Thyroid gland (tissue), 4 donors: ENCODE measurements around the gene DDX56. TPM values are rescaled to one million over a fixed set of nuclear protein-coding genes. Genes with fewer than 3 reads are reported as not detected.

Experiments used
- DNase-seq, 2 donors: peaks; one replicate each; pipeline ENCODE4 v3.0.0-alpha.2; 2019
- H3K27ac ChIP-seq, 3 donors: fragments of 200-600 bp; sonication (generic); 1 replicate in 2 of 3; 2 replicates in 1 of 3; pipeline ENCODE4 v1.5.1; 2016 to 2019; ENCODE audit warnings: mild to moderate bottlenecking in 1 of 3, moderate library complexity in 1 of 3
- H3K27me3 ChIP-seq: fragments of 200-600 bp; sonication (generic); one replicate; pipeline ENCODE4 v1.5.1; 2019
- H3K36me3 ChIP-seq, 2 donors: fragments of 200-600 bp; sonication (generic); one replicate each; pipeline ENCODE4 v1.5.1; 2016 to 2019
- H3K4me1 ChIP-seq, 2 donors: fragments of 200-600 bp; sonication (generic); one replicate each; pipeline ENCODE4 v1.5.1; 2017 to 2019
- H3K4me3 ChIP-seq, 3 donors: fragments of 200-600 bp; sonication (generic); replicated peaks in 1 of 3; 1 replicate in 2 of 3; 2 replicates in 1 of 3; pipeline ENCODE4 v1.5.1; 2016; ENCODE audit warnings: mild to moderate bottlenecking in 1 of 3
- H3K9me3 ChIP-seq: fragments of 200-600 bp; sonication (generic); one replicate; pipeline ENCODE4 v1.5.1; 2017
- POLR2A ChIP-seq, 2 donors: fragments of 450-650 bp; IDR thresholded peaks; one replicate each; pipeline ENCODE4 v1.6.1; 2017; ENCODE audit warnings: antibody characterized with exemption in 2 of 2, mild to moderate bottlenecking in 2 of 2, moderate library complexity in 1 of 2
- WGBS, 2 donors: methylation state at CpG; one replicate each; pipeline ENCODE4 v1.1.5; 2017; 5-methylcytosine and 5-hydroxymethylcytosine counted together
- intact Hi-C: fragments of 100-400 bp; cut with DNase I; formaldehyde crosslinking; loops from one replicate; pipeline ENCODE4 v1.15.1; 2023
- total RNA-seq, 4 donors: library from RNA; depleted of rRNA; stranded (reverse); fragments of >200 nt; gene quantifications; one replicate each; pipeline ENCODE4 v1.2.3, GENCODE V29; 2016
- TF ChIP-seq, protein P1 (sequence below), 6 experiments: fragments of 200-600 bp in 3 of 6; fragments of 450-650 bp in 3 of 6; sonication (generic) in 3 of 6; IDR thresholded peaks; one replicate each; pipeline ENCODE4 v1.5.1; 2016 to 2019; ENCODE audit warnings: antibody characterized with exemption in 6 of 6, mild to moderate bottlenecking in 2 of 6, inconsistent platforms in 1 of 6, moderate library complexity in 1 of 6

DDX56 gene
- total RNA-seq, 4 donors from 2014 or later, result 47.3 to 77.3 (median 62.1) TPM

DNA sequence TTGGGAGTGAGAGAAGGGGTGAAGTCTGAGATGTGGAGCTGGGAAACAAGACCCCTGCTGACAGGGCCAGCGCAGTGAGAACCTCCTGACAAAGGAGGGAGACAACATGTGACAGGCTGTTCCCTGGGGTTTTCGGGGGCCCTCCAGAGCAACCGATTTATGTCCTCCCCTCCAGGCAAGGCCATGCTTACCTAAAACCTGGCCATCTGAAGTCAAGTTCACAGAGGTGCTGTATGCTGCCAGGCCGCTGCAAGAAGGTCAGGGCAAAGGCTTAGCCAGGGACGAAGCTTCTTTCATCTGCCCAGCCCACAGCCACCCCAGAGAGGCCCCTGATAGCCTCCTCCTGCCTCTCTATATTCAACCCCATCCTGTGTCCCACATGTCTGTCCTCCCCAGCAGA is 53.1 kb downstream of the DDX56 start:
- Histone ChIP-seq H3K36me3 (no peaks in the 10 kb centered on the region), H3K27ac (no peak overlapping the region), H3K4me3 (no peak overlapping the region), H3K27me3 (no peaks in the 10 kb centered on the region), H3K9me3 (no peaks in the 10 kb centered on the region), H3K4me1 (no peaks in the 10 kb centered on the region)
- intact Hi-C loops, result no loop called here
- 91 to 92% methylated on average over 5 of the region's 5 CpGs for WGBS, 2 donors
- DNase-seq, result no peak
- no peak for TF ChIP-seq POLR2A (IDR thresholded peaks at IDR 0.05)

DNA sequence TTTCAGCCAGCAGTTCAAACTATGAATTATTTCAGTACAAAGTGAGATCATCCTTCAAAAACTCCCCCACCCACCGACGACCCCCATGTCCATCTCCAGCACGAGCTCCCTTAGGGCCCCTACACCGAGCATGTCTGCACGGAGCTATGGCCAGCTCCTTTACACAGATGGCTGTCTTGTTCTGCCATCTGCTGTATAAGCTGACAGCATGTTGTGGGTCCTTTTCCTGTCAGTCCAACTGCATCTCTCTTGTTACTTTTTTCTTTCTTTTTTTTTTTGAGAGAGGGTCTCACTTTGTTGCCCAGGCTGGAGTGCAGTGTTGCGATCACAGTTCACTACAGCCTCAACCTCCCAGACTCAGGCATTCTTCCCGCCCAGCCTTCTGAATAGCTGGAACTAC is 54.2 kb downstream of the DDX56 start:
- DNase-seq, result no peak
- TF ChIP-seq, protein P1, sequence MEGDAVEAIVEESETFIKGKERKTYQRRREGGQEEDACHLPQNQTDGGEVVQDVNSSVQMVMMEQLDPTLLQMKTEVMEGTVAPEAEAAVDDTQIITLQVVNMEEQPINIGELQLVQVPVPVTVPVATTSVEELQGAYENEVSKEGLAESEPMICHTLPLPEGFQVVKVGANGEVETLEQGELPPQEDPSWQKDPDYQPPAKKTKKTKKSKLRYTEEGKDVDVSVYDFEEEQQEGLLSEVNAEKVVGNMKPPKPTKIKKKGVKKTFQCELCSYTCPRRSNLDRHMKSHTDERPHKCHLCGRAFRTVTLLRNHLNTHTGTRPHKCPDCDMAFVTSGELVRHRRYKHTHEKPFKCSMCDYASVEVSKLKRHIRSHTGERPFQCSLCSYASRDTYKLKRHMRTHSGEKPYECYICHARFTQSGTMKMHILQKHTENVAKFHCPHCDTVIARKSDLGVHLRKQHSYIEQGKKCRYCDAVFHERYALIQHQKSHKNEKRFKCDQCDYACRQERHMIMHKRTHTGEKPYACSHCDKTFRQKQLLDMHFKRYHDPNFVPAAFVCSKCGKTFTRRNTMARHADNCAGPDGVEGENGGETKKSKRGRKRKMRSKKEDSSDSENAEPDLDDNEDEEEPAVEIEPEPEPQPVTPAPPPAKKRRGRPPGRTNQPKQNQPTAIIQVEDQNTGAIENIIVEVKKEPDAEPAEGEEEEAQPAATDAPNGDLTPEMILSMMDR (IDR thresholded peaks at IDR 0.05), result no peak
- no peak for TF ChIP-seq POLR2A (IDR thresholded peaks at IDR 0.05)
- intact Hi-C loops, result no loop called here
- Histone ChIP-seq H3K9me3 (no peaks in the 10 kb centered on the region), H3K36me3 (no peaks in the 10 kb centered on the region), H3K4me1 (no peaks in the 10 kb centered on the region), H3K4me3 (no peak overlapping the region), H3K27me3 (no peaks in the 10 kb centered on the region), H3K27ac (no peak overlapping the region)
- 78 to 84% methylated on average over 7 of the region's 7 CpGs for WGBS, 2 donors

DNA sequence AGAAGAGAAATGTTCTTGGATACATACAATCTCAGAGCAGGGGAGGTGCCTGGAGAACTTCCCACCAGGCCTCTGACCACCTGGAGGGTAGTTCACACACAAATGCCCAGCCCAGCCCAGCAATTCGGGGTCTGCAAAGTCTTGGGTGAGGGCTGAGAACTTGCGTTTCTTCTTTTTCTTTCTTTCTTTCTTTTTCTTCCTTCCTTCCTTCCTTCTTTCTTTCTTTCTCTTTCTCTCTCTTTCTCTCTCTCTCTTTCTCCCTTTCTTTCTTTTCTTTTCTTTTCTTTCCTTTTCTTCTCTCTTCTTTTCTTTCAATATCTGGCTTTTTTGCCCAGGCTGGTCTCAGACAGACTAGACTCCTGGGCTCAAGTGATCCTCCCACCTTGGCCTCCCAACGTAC is 54.9 kb downstream of the DDX56 start:
- Histone ChIP-seq H3K27me3 (no peaks in the 10 kb centered on the region), H3K4me3 (no peak overlapping the region), H3K4me1 (no peaks in the 10 kb centered on the region), H3K27ac (no peak overlapping the region), H3K9me3 (no peaks in the 10 kb centered on the region), H3K36me3 (no peaks in the 10 kb centered on the region)
- no peak for DNase-seq
- WGBS, 2 donors, result 73 to 84% methylated on average over 3 of the region's 3 CpGs
- no peak for TF ChIP-seq POLR2A (IDR thresholded peaks at IDR 0.05)
- TF ChIP-seq, protein P1 (IDR thresholded peaks at IDR 0.05), result no peak
- intact Hi-C loops, result no loop called here

DNA sequence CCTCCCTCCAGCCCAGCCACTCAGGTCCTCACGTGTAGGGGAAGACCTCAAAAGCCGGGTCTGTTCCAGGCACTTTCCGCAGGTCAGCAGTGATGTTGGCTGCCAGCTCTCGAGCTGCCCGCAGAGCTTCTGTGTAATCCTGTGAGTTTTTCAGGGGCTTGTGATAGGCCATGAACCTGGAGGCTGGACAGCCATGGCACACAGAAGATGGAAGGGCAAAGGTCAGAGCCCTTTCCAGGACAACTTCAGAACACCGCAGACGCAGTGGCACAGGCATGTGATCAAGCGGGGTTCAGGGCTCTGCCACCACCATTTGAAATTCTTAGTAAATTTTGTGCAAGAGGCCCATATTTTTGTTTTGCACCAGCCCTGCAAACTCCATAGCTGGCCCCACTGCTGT is 56.5 kb downstream of the DDX56 start:
- intact Hi-C loops, result no loop called here
- DNase-seq, result no peak
- WGBS, 2 donors, result 91 to 97% methylated on average over 6 to 8 of the region's 8 CpGs
- Histone ChIP-seq H3K9me3 (no peaks in the 10 kb centered on the region), H3K27ac (no peak overlapping the region), H3K4me3 (no peak overlapping the region), H3K27me3 (no peaks in the 10 kb centered on the region), H3K36me3 (no peaks in the 10 kb centered on the region), H3K4me1 (no peaks in the 10 kb centered on the region)
- TF ChIP-seq, protein P1 (IDR thresholded peaks at IDR 0.05), result no peak
- TF ChIP-seq POLR2A (IDR thresholded peaks at IDR 0.05), result no peak

Other genes starting within 250 kb of the DDX56 start
- gene CAMK2B, start 248.3 kb downstream of the DDX56 start, total RNA-seq, result 10 to 100 TPM in 3 of 4 donors, 1 to 10 TPM in 1; 7.0 to 19.3 (median 18.5) TPM
- 10 to 100 TPM; 41.4 to 76.9 (median 52.0) TPM for gene NUDCD3, start 83.2 kb downstream of the DDX56 start, total RNA-seq
- gene NPC1L1, start 32.6 kb downstream of the DDX56 start, total RNA-seq, result not detected
- 100 to 1,000 TPM; 240 to 522 (median 435) TPM for gene TMED4, start 8.3 kb upstream of the DDX56 start, total RNA-seq
- gene OGDH, start 32.7 kb upstream of the DDX56 start, total RNA-seq, result 100 to 1,000 TPM; 108 to 325 (median 201) TPM
- 10 to 100 TPM; 43.1 to 57.7 (median 49.8) TPM for gene ZMIZ2, start 174.9 kb upstream of the DDX56 start, total RNA-seq
- gene PPIA, start 222.8 kb upstream of the DDX56 start, total RNA-seq, result 1,000 to 10,000 TPM; 1,021 to 2,051 (median 1,545) TPM